GM21786 (cell line): Measurements from ENCODE around the gene OTOA.
"Not testable (repeated sequence)": the region's sequence is repeated elsewhere in the genome, so short reads cannot be mapped to it uniquely, and the experiment has no call there.

ENCODE experiments used
- ATAC-seq: cut with Tn5 transposase; IDR thresholded peaks from one replicate; pipeline ENCODE4 v1.9.1; 2021; ENCODE audit not compliant: unreplicated experiment

Gene OTOA

DNA sequence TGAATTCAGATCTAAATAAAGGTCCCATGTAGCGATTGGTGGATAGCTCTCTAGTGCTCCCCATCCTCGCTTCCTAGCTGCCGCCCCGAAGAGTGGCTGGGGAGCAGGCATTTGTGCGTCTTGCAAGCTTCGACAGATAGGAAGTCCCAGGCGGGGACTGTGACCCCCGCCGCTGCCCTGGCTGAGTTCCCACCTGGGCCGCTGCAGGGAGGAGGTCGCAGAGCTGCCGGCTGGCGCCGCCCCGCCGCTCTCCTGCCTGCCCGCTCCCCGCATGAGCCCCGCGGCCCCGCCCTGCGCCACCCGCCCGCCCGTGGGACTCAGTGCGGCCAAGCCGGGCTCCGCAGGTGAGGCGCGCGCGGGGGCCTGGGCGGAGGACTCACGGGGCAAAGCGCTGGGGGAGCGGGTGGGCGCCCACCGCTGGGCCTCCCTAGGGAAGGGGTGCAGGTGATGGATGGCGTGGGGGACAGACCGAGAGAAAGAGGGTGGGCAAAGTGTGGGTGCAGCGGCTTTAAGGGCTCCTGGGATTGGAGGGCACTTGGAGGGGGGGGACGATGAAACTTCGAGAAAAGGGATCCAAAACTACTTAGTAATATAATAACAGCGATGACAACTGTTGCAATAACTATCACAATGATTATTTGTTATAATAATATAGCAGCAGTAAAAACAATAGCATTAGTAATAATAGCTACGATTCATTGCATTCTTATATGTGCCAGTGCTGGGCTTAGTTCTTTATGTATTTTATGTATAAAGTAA is at the start of gene OTOA:
Gene OTOA (plus strand): TSS at position 80 of the 759 bp plus-strand sequence. CDS start 14,547 bp downstream, outside the sequence.
- no peak for ATAC-seq

DNA sequence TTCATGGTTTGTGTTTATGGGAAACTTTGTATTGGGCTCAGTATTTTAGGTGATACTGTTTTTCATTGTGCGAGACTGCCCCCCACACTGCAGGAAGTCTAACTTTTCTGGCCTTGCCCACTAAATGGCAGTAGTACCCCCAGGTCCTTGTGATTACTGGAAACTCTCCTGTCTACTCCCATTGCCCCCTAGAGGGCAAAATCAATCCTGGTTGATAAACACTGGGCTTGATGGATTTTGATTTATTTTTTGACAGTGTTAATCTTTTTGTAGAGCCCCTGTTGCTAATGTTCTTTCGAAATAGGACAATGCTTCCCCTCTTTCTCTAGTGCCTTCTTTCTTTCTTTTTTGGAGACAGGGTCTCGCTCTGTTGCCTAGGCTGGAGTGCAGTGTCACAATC is 48.9 kb upstream of the OTOA start:
- ATAC-seq: no peak

DNA sequence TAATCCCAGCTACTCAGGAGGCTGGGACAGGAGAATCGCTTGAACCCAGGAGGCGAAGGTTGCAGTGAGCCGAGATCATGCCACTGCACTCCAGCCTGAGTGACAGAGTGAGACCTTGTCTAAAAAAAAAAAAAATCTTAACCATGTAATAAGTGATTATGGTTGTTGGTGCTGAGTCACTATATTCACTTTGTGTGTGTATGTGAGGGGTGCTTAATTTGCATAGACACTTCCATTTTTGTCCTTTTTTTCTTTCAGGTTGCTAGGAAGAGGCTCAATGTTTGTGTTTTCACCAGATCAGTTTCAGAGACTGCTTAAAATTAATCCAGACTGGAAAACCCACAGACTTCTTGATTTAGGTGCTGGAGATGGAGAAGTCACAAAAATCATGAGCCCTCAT is 46.2 kb upstream of the OTOA start:
- ATAC-seq: no peak

DNA sequence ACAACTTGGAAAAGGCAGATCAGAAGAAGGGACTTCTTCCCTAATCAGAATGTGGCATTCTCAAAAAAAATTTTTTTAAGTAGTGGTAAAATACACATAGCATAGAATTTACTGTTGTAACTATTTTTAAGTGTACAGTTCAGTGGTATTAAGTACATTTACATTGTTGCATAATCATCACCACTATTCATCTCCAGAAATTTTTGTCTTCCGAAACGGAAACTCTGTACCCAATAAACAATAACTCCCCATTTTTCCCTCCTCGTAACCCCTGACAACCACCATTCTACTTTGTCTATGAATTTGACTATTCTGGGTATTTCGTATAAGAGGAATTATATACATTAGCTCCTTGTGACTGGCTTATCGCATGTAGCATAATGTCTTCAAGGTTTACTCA is 45.5 kb upstream of the OTOA start:
- no peak for ATAC-seq

DNA sequence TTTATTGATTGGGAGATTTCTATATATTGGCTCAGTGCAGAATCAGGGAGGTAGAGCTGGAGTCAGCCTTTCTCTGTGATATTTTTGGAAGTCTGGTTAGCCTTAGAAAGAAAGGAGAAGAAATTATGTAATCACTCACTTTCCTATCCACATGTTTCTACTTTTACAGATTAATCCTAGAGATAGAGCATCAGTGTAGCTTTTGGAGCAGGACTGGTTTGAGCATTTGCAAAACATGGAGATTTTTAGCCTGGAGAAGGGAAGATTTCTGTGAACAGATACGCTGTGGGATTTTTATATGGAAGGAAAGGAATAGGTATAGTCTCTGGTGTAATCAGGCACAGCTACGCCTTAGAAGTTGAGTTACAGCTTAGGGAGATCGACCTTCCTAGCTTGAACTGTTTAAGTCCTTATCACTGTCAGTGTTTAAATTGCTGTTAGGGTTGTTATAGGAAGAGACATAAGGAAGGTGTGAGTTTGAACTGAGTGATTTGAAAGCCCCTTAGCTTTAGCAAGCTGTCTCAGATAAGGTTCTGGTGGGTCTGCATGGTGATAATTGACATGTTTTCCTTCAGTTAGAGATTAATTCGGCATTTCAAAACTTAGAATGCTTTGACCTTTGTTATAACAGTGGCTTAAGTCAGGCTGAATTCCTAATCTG is 43.9 kb upstream of the OTOA start:
- no peak for ATAC-seq

DNA sequence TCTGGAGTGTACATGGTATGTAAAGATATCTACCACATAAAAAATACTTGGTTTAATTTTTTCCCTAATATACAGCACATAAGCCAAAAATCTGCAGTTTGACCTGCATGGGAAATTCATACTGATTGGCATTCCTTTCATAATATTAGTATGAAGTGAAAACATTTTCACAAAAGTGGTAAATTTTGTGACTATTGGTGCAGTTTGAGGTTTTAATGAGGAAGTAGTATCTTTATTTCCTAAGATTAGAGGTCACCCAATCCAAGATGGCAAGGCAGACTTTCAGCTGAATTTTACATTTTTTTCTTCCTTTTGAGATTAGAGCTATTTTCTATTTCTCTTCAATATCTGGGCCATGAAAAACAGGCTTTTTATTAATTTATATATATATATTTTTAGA is 43.2 kb upstream of the OTOA start:
- ATAC-seq: no peak

DNA sequence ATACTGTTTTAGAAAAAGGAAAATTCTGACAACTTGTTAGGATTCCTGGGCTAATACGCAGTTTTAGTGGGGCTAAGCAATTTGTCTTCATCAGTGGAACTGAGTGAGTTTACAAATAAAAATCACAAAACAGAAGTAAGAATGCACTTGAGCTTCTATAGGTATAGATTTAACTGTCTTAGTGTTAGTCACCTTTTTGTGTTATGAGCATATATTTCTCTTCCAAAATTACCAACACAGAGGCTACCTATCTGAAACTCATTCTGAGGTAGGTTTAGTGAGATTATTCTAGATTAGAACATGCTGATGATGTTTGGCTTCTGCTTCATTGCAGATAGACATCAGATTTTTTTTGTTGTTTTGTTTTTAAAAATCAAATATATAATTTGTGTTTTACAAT is 41.2 kb upstream of the OTOA start:
- ATAC-seq: no peak

DNA sequence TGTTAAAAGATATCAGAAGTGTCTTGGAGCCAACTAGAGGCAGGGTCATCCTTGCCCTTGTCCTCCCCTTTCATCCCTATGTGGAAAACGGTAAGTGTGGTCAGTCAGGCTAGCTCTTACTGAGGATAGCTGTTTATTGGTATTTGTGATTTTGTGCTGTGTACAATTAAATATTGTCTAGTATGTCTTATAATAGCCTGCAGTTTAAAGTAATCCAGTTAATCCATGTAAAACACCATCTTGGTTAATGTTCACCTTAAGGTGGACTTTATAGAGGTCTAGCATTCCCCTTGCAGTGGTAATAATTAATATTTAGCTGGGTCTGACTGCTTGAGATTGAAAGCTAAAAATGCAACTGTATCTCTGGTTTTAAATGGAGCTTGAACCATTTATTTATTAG is 38.7 kb upstream of the OTOA start:
- no peak for ATAC-seq

DNA sequence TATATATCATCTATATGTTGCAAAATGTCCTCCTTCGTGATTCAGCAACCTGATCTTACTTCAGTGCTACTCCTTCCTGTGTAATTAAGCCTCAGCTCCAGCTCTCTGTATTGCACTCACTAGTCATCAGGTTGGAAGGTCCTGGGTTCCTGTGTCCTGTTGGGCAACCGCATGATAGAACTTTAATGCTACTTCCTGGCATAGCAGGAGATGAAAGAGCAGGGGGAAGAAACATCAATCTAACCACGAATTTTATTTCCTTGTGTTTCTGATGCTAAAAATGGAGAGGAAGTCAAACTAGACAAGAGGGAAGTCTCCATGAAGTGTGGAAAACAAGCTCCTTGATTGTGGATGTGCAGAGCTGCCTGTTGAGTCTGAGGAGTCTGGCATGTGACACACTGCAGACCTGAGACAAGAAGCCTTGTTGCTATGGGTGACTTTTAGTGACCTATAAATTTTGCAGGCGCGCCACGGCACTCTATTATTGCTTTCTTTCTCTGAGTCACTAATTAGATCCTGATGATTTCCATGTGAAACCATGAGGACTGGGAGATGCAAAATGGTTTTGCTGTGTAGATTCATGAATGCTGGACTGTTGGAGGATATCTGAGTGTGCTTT is 37.0 kb upstream of the OTOA start:
- ATAC-seq: no peak

DNA sequence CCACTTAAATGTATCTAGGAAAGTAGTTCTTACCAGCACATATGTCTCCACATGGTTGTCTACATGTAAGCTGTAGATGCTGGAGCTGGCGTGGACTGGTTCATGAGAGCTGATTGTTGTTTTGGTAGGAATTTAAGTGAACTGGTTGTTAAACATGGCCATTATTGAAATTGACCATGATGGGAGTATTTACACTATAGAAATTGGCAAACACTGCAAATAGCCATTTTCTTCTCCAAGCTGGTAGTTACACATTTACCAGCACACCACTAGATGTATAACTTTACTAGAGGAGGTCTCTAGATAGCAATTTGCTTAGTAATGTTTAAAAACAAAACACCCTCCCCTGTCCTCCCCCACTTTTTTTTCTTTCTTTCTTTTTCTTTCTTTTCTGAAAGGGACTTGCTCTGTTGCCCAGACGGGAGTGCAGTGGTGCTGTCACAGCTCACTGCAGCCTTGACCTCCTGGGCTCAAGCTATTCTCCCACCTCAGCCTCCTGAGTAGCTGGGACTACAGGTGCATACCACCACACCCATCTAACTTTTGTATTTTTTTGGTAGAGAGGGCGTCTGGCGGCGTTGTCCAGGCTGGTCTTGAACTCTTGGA is 35.5 kb upstream of the OTOA start:
- no peak for ATAC-seq

DNA sequence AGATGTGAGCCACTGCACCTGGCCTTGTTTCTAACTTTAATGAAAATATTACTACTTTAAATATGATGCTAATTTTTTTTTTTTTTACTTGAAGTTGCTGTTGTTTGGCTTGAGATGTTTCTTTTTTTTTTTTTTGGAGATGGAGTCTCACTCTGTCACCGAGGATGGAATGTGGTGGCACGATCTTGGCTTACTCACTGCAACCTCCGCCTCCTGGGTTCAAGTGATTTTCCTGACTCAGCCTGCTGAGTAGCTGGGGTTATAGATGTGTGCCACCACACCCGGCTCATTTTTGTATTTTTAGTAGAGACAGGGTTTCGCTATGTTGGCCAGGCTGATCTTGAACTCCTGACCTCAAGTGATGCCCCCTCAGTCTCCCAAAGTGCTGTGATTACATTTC is 35.0 kb upstream of the OTOA start:
- ATAC-seq: no peak

DNA sequence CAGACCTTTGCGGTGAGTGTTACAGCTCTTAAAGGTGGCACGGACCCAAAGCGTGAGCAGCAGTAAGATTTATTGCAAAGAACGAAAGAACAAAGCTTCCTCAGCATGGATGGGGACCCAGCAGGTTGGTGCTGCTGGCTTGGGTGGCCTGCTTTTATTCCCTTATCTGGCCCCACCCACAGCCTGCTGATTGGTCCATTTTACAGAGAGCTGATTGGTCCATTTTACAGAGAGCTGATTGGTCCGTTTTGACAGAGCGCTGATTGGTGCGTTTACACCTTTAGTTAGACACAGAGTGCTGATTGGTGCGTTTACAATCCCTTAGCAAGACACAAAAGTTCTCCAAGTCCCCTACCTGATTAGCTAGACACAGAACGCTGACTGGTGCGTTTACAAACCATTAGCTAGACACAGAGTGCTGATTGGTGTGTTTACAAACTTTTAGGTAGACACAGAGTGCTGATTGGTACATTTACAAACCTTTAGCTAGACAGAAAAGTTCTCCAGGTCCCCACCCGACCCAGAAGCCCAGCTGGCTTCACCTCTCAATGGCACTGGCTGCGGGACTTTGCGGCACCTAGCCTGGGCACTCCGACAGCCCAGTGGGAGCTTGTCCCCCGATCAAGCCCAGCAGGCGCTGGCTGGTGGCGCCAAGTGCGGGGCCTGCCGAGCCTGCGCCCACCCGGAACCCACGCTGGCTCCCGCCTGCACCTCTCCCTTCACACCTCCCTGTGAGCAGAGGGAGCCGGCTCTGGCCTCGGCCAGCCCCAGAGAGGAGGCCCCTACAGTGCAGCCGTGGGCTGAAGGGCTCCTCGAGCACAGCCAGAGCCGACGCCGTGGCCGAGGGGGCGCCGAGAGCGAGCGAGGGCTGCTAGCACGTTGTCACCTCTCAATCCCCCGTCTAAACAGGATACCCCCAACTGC is 33.9 kb upstream of the OTOA start:
- ATAC-seq: not testable (repeated sequence)

DNA sequence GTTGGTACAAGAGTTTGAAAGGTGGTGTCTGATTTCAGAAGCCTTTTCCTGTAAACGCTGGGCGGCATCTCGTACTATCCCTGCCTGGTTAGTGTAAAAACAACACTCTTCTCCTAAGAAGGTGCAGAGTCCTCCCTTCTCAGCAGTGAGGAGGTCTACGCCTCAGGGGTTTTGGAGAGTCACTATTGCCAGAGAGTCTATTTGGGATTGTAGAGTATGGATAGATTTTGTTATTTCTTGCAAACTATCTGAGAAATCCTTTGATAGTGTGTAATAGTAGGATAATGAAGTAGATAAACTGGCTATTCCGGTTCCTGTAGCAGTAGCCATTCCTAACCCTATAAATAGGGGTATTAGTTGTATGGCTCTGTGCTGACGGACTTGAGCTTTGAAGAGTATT is 32.9 kb upstream of the OTOA start:
- not testable (repeated sequence) for ATAC-seq

DNA sequence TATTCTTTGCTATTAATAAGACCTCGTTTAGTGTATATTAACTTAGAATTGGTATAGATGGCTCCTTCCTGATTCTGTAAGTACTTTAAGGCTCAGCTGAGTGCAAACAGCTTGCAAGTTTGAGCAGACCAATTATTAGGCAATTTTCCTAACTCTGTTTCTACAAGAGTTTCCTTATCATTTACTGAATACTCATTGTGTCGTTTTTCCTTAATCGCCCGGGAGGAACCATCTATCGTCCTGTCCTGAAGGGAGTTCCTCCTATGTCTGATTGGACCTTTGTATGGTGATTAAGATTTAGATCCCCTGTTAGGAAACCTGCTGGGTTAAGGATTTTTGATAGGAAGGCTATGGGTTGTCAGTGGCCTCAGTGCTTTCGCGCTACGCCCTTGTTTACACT is 32.4 kb upstream of the OTOA start:
- ATAC-seq: not testable (repeated sequence)

DNA sequence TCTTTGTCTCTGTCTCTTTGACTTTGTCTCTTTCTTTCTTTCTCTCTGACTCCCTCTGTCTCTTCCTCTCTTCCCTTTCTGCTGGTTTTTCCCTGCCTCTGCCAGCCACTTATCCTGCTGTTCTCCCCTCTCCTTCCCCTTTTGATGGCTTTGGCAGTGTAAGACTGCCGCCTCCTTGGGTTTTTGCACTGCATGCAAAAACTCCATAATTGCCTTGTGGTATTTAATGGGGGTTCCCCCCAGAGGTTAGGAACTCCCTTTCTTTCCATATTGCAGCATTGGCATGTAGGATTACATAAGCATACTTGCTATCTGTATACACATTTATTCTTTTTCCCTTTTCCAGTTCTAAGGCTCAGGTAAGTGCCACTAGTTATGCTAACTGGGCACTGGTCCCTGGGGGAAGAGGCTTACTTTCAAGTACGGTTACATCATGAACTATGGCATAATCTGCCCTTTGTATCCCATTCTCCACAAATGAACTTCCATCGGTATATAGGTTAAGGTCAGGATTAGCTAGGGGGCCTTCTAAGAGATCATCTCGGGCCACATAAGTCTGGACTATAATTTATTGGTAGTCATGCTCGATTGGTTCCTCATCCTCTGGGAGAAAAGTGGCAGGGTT is 31.7 kb upstream of the OTOA start:
- ATAC-seq: not testable (repeated sequence)

DNA sequence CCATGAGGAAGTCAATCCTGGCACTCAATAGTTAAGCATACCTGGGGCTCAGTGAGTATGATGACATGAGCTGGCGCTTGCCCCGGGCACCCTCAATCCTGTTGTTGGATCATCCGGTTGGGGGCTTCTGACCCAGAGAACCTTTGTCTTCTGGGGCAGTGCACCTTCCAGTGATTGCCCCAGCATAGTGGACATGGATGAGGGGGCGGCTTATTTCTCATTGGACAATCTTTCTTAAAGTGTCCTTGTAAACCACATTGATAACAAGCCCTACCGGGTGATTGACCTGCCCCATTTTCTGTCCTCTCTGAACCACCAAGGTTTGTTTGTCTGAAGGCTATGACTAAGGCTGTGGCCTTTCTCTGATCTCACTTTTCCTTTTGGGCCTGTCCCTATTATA is 29.6 kb upstream of the OTOA start:
- ATAC-seq: no peak

DNA sequence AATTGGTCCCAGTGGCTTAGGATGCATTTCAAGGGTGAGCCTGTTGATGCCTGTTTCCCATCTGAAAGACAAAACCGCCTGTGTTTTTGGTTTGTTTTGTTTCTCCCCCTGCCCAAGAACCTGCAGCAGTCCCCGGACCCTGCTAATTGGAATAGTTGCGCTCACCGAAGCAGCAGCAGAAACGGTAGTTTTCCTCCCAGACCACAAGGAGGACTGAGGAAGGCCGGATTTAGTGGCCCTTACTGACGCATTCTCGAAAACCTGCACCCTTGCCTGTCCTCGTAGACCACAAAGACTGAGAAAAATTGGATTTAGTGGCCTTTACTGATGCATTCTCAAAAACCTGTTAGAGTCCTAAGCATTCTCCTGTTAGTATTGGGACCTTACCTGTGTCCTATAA is 28.1 kb upstream of the OTOA start:
- ATAC-seq: not testable (repeated sequence)

DNA sequence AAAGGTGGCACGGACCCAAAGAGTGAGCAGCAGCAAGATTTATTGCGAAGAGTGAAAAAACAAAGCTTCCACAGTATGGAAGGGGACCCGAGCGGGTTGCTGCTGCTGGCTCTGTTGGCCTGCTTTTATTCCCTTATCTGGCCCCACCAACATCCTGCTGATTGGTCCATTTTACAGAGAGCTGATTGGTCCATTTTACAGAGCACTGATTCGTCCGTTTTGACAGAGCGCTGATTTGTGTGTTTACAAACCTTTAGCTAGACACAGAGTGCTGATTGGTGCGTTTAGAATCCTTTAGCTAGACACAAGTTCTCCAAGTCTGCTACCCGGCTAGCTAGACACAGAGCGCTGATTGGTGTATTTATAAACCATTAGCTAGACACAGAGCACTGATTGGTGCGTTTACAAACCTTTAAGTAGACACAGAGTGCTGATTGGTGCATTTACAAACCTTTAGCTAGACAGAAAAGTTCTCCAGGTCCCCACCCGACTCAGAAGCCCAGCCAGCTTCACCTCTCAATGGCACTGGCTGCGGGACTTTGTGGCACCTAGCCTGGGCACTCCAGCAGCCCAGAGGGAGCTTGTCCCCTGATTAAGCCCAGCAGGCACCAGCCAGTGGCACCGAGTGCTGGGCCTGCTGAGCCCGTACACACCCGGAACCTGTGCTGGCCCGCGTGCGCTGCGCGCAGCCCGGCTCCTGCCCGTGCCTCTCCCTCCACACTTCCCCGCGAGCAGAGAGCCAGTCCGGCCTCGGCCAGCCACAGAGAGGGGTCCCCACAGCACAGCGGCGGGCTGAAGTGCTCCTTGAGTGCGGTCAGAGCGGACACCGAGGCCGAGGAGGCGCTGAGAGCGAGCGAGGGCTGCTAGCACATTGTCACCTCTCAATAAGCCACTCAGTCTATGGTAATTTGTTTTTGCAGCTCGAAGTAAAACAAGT is 26.5 kb upstream of the OTOA start:
- no peak for ATAC-seq

DNA sequence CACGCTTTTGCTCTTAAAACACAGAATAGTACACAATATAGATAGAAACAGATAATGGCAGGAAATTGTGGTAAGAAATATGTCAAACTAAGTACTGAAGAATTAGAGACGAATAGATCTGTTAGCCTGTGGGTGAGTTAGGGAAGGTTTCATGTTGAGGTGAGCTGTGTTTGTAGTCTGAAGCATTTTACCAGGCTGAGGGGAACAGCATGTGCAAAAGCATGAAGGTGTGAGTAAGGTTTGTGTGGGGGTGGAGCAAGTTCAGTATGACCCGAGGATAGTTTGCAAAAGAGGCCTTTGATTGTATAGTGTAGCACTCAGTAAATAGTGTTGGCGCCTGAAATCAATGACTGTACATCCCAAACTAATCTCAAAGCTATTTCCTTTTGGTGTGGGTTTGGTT is 25.2 kb upstream of the OTOA start:
- ATAC-seq: no peak
